Adrenal gland (tissue), 12 donors: ENCODE measurements around the gene DDX20. TPM values are rescaled to one million over a fixed set of nuclear protein-coding genes. Genes with fewer than 3 reads are reported as not detected.

ENCODE experiments used
- DNase-seq, 7 donors: peaks; one replicate each; pipeline ENCODE4 v3.0.0-alpha.2; 2019 to 2020
- H3K27ac ChIP-seq, 5 donors: fragments of 200-600 bp; sonication (generic) in 4 of 5; 1 replicate in 3 of 5; 2 replicates in 2 of 5; pipeline versions ENCODE4 v1.5.1 to v1.8.0; 2016 to 2020; ENCODE audit warnings: mild to moderate bottlenecking in 1 of 5
- H3K27me3 ChIP-seq: fragments of 200-600 bp; 2 replicates; pipeline ENCODE4 v1.8.0; 2021
- H3K36me3 ChIP-seq, 2 donors: fragments of 200-600 bp; replicated peaks in 1 of 2; 1 replicate in 1 of 2; 2 replicates in 1 of 2; pipeline versions ENCODE4 v1.5.1 to v1.8.0; 2018 to 2022
- H3K4me1 ChIP-seq, 2 donors: fragments of 200-600 bp; replicated peaks in 1 of 2; 1 replicate in 1 of 2; 2 replicates in 1 of 2; pipeline versions ENCODE4 v1.5.1 to v1.8.0; 2018 to 2021
- H3K4me3 ChIP-seq, 4 donors: fragments of 200-600 bp; sonication (generic) in 3 of 4; one replicate each; pipeline ENCODE4 v1.5.1; 2016 to 2018
- H3K9me3 ChIP-seq, 3 donors: fragments of 200-600 bp; sonication (generic) in 1 of 3; replicated peaks in 1 of 3; 1 replicate in 2 of 3; 2 replicates in 1 of 3; pipeline versions ENCODE4 v1.5.1 to v1.8.0; 2016 to 2021
- CTCF ChIP-seq, 6 experiments: fragments of 450-650 bp in 4 of 6; fragments of 200-600 bp in 2 of 6; sonication (generic) in 1 of 6; IDR thresholded peaks; 1 replicate in 5 of 6; 2 replicates in 1 of 6; pipeline versions ENCODE4 v1.5.1 to v1.8.0; 2016 to 2021; ENCODE audit warnings: antibody characterized with exemption in 6 of 6, mild to moderate bottlenecking in 2 of 6, moderate library complexity in 1 of 6
- POLR2A ChIP-seq, 2 donors: fragments of 450-650 bp; IDR thresholded peaks; one replicate each; pipeline ENCODE4 v1.6.1; 2017; ENCODE audit warnings: antibody characterized with exemption in 2 of 2, mild to moderate bottlenecking in 2 of 2, moderate library complexity in 1 of 2
- WGBS, 4 donors: extraction: QIAGEN DNeasy Blood & Tissue Kit in 2 of 4; methylation state at CpG; one replicate each; pipeline versions ENCODE4 v1.1.5 to v1.1.7; 2013 to 2017; 5-methylcytosine and 5-hydroxymethylcytosine counted together
- intact Hi-C, 2 donors: fragments of 100-400 bp; cut with DNase I; formaldehyde crosslinking; loops; one replicate each; pipeline versions ENCODE4 v1.14.1 to v1.15.0; 2022 to 2023
- polyA plus RNA-seq, 3 donors: library from polyadenylated mRNA; stranded (reverse); fragments of 200-250 nt in 2 of 3; fragments of 350-450 nt in 1 of 3; fragmentation: Illumina TruSeq in 1 of 3; extraction: RNeasy Lipid Tissue Mini Kit (QIAGEN cat#74804) in 1 of 3; gene quantifications; one replicate each; pipeline ENCODE4 v1.2.3, GENCODE V29; 2013 to 2014
- total RNA-seq, 9 donors: library from RNA; depleted of rRNA in 4 of 9; stranded (reverse); fragments of >200 nt in 4 of 9; fragments of 120-200 nt in 1 of 9; fragmentation: NEBNext Ultra II Directional in 1 of 9; extraction: Animal tissue kit (Norgen Biotek cat#: 25700) in 1 of 9; gene quantifications; one replicate each; pipeline versions ENCODE4 v1.1.0 to v1.2.4, GENCODE V29; 2013 to 2023
- donor health status: healthy with polysubstance abuse.
- donor health status: Bipolar disorder and iron deficiency.
- donor health status: DM: yes; HTN: yes; CAD: no.
- donor health status: DM: no; HTN: no; CAD: no.
- donor health status: DM: no; HTN: no; CAD: no.
- donor health status: DM: yes; HTN: yes; CAD: no.

DDX20 gene
- total and polyA plus RNA-seq, 12 donors: 6.2 to 19.9 (median 11.6) TPM

- Histone ChIP-seq H3K27me3 (no peaks in the 10 kb centered on the region), H3K4me3 (no peak overlapping the region), H3K36me3 (peaks cover 0 to 38% of the 10 kb centered on the region in 2 donors), H3K4me1 (no peaks in the 10 kb centered on the region), H3K9me3 (no peaks in the 10 kb centered on the region), H3K27ac (no peak overlapping the region)
- DNase-seq: no peak
- TF ChIP-seq POLR2A (IDR thresholded peaks at IDR 0.05): no peak
- TF ChIP-seq CTCF (IDR thresholded peaks at IDR 0.05): no peak
- WGBS, 4 donors: 74 to 93% (median 89%) methylated on average over 1 of the region's 1 CpG
- intact Hi-C loops: no loop called here
Measured at GRCh38 chr1:111709986-111710385, 45.7 kb upstream of the DDX20 start.

- H3K27me3 ChIP-seq: no peaks in the 10 kb centered on the region
- no peak overlapping the region for H3K27ac ChIP-seq
- intact Hi-C loops: loop anchor here (5.0 kb wide), 1 partner anchor 36 kb away; no protein-coding TSS in a partner anchor
- DNase-seq: no peak
- H3K4me3 ChIP-seq: no peak overlapping the region
- H3K36me3 ChIP-seq: peaks cover 0 to 7% of the 10 kb centered on the region in 2 donors
- no peaks in the 10 kb centered on the region for H3K4me1 ChIP-seq
- 74 to 82% (median 80%) methylated on average over 3 of the region's 3 CpGs for WGBS, 4 donors
- TF ChIP-seq POLR2A (IDR thresholded peaks at IDR 0.05) (no peak), CTCF (IDR thresholded peaks at IDR 0.05) (no peak)
- H3K9me3 ChIP-seq: no peaks in the 10 kb centered on the region
Measured at GRCh38 chr1:111716333-111716732, 39.4 kb upstream of the DDX20 start.

GRCh38 chr1:111717450-111717849 lies 38.3 kb upstream of the DDX20 start:
- 91 to 98% (median 95%) methylated on average over 2 of the region's 2 CpGs for WGBS, 4 donors
- DNase-seq: no peak
- Histone ChIP-seq H3K4me1 (no peaks in the 10 kb centered on the region), H3K27ac (no peak overlapping the region), H3K4me3 (no peak overlapping the region), H3K27me3 (no peaks in the 10 kb centered on the region), H3K36me3 (peaks cover 0 to 7% of the 10 kb centered on the region in 2 donors), H3K9me3 (no peaks in the 10 kb centered on the region)
- TF ChIP-seq POLR2A (IDR thresholded peaks at IDR 0.05): no peak
- no peak for TF ChIP-seq CTCF (IDR thresholded peaks at IDR 0.05)
- intact Hi-C loops: loop anchor here (5.0 kb wide), 1 partner anchor 35 kb away; no protein-coding TSS in a partner anchor

GRCh38 chr1:111719135-111719534 lies 36.6 kb upstream of the DDX20 start:
- H3K27me3 ChIP-seq: no peaks in the 10 kb centered on the region
- H3K27ac ChIP-seq: no peak overlapping the region
- no peaks in the 10 kb centered on the region for H3K4me1 ChIP-seq
- H3K4me3 ChIP-seq: no peak overlapping the region
- DNase-seq: no peak
- H3K9me3 ChIP-seq: no peaks in the 10 kb centered on the region
- no peak for TF ChIP-seq CTCF (IDR thresholded peaks at IDR 0.05)
- TF ChIP-seq POLR2A (IDR thresholded peaks at IDR 0.05): no peak
- intact Hi-C loops: loop anchor here (5.0 kb wide), 1 partner anchor 33 kb away; no protein-coding TSS in a partner anchor
- H3K36me3 ChIP-seq: no peaks in the 10 kb centered on the region
- WGBS, 4 donors: 96 to 100% (median 97%) methylated on average over 5 of the region's 5 CpGs
